Ishikawa (cell line): ENCODE data around the gene MORN4.

Experiments
- CEBPB ChIP-seq: IDR thresholded peaks from 2 replicates; pipeline ENCODE4 v1.6.1; 2012
- CREB1 ChIP-seq: IDR thresholded peaks from 2 replicates; pipeline ENCODE4 v1.6.1; 2012; ENCODE audit warnings: low read depth
- EGR1 ChIP-seq: IDR thresholded peaks from 2 replicates; pipeline ENCODE4 v1.6.1; 2012
- EP300 ChIP-seq: IDR thresholded peaks from 2 replicates; pipeline ENCODE4 v1.6.1; 2012; ENCODE audit warnings: borderline replicate concordance
- FOXM1 ChIP-seq: IDR thresholded peaks from 2 replicates; pipeline ENCODE4 v1.6.1; 2012; ENCODE audit warnings: low read depth, borderline replicate concordance
- MAX ChIP-seq: IDR thresholded peaks from 2 replicates; pipeline ENCODE4 v1.6.1; 2012
- NFIC ChIP-seq: IDR thresholded peaks from 2 replicates; pipeline ENCODE4 v1.6.1; 2012
- RAD21 ChIP-seq: IDR thresholded peaks from 2 replicates; pipeline ENCODE4 v1.6.1; 2012; ENCODE audit warnings: low read depth
- REST ChIP-seq: IDR thresholded peaks from 2 replicates; pipeline ENCODE4 v1.6.1; 2012; ENCODE audit warnings: low read depth, mild to moderate bottlenecking
- TAF1 ChIP-seq: IDR thresholded peaks from 2 replicates; pipeline ENCODE4 v1.6.1; 2012; ENCODE audit warnings: low read depth, mild to moderate bottlenecking
- TCF12 ChIP-seq: IDR thresholded peaks from 2 replicates; pipeline ENCODE4 v1.6.1; 2012; ENCODE audit warnings: low read depth
- TEAD4 ChIP-seq: IDR thresholded peaks from 2 replicates; pipeline ENCODE4 v1.6.1; 2012
- USF1 ChIP-seq: IDR thresholded peaks from 2 replicates; pipeline ENCODE4 v1.6.1; 2012
- YY1 ChIP-seq: IDR thresholded peaks from 2 replicates; pipeline ENCODE4 v1.6.1; 2012; ENCODE audit warnings: low read depth
- ZBTB7A ChIP-seq: IDR thresholded peaks from 2 replicates; pipeline ENCODE4 v1.6.1; 2012; ENCODE audit warnings: low read depth

MORN4 gene

GRCh38 chr10:97577701-97578100 is 55.6 kb downstream of the MORN4 start:
- TF ChIP-seq NFIC (no peak), CREB1 (no peak), EP300 (no peak), TCF12 (no peak), EGR1 (no peak), FOXM1 (no peak), CEBPB (no peak), ZBTB7A (no peak), USF1 (no peak), TAF1 (no peak), TEAD4 (no peak), REST (no peak), MAX (no peak), RAD21 (no peak), YY1 (no peak)

- TF ChIP-seq CREB1: no peak
- no peak for TF ChIP-seq TAF1
- no peak for TF ChIP-seq MAX
- TF ChIP-seq REST: no peak
- TF ChIP-seq YY1: no peak
These were observed 58.1 kb downstream of the MORN4 start for GRCh38 chr10:97575127-97575668.

GRCh38 chr10:97574374-97575126 is 58.8 kb downstream of the MORN4 start:
- TF ChIP-seq ZBTB7A: no peak
- TF ChIP-seq YY1: peak; percentile 62
- peak; percentile 46; the same call in 1 of the 2 replicates for TF ChIP-seq CEBPB
- TF ChIP-seq NFIC: peak; percentile 100
- TF ChIP-seq MAX: peak; percentile 85
- TF ChIP-seq REST: no peak
- TF ChIP-seq EP300: peak; percentile 90
- peak; percentile 100 for TF ChIP-seq TEAD4
- TF ChIP-seq TCF12: peak; percentile 95
- peak; percentile 9; the same call in 1 of the 2 replicates for TF ChIP-seq RAD21
- TF ChIP-seq USF1: peak; percentile 75
- no peak for TF ChIP-seq EGR1
- no peak for TF ChIP-seq FOXM1
- TF ChIP-seq TAF1: no peak

- TF ChIP-seq CEBPB (no peak), TCF12 (no peak), EP300 (no peak), TAF1 (no peak), EGR1 (no peak), ZBTB7A (no peak)
These were observed 59.6 kb downstream of the MORN4 start for GRCh38 chr10:97573672-97574071.
